GM15510 (cell line): Measurements from ENCODE around the gene USP43.

Experiments
- POLR2A ChIP-seq: IDR thresholded peaks from 3 replicates; pipeline ENCODE4 v1.6.1; 2011; ENCODE audit warnings: borderline replicate concordance; ENCODE audit not compliant: insufficient read length; ENCODE audit errors: extremely low read depth

The USP43 gene, protein sequence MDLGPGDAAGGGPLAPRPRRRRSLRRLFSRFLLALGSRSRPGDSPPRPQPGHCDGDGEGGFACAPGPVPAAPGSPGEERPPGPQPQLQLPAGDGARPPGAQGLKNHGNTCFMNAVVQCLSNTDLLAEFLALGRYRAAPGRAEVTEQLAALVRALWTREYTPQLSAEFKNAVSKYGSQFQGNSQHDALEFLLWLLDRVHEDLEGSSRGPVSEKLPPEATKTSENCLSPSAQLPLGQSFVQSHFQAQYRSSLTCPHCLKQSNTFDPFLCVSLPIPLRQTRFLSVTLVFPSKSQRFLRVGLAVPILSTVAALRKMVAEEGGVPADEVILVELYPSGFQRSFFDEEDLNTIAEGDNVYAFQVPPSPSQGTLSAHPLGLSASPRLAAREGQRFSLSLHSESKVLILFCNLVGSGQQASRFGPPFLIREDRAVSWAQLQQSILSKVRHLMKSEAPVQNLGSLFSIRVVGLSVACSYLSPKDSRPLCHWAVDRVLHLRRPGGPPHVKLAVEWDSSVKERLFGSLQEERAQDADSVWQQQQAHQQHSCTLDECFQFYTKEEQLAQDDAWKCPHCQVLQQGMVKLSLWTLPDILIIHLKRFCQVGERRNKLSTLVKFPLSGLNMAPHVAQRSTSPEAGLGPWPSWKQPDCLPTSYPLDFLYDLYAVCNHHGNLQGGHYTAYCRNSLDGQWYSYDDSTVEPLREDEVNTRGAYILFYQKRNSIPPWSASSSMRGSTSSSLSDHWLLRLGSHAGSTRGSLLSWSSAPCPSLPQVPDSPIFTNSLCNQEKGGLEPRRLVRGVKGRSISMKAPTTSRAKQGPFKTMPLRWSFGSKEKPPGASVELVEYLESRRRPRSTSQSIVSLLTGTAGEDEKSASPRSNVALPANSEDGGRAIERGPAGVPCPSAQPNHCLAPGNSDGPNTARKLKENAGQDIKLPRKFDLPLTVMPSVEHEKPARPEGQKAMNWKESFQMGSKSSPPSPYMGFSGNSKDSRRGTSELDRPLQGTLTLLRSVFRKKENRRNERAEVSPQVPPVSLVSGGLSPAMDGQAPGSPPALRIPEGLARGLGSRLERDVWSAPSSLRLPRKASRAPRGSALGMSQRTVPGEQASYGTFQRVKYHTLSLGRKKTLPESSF

DNA sequence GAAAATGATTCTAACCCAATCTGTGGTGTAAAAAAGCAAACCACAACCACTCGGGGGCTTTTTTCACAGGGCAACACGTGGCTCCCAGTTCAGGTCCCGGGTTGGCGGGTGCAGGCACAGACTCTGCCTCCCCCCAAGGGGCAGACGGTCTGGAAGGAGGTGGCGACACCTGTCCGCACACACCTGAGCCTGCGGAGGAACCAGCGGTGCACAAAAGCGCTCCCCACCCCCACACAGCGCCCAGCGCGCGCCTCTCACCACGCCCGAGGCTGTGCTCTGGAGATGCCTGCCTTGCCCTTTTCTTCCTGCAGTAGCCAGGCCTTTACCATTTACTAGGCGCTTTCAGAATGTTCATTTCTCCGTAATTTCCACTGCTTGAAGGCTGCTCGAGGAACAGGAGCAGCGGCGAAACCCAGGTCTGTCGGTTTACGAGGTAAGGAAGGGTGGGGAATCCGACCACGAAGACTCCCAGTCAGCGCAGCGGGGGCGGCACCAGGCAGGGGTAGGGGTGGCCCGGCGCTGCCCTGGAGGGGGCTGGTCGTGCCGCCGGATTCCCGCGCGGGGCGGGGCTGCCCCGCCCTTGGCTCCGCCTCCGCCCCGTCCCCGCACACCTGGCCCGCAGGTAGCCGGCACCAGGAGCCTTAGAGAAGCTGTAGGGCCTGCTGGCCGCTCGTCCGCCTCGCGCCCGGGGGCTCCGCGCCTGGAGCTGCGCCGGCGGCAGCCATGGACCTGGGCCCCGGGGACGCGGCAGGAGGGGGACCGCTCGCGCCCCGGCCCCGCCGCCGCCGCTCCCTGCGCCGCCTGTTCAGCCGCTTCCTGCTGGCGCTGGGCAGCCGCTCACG, at the start of gene USP43:
TSS of gene USP43 (plus strand) at position 608 of the 842 bp plus-strand sequence. CDS start at position 724, 116 bp downstream.
- TF ChIP-seq POLR2A, result no peak

DNA sequence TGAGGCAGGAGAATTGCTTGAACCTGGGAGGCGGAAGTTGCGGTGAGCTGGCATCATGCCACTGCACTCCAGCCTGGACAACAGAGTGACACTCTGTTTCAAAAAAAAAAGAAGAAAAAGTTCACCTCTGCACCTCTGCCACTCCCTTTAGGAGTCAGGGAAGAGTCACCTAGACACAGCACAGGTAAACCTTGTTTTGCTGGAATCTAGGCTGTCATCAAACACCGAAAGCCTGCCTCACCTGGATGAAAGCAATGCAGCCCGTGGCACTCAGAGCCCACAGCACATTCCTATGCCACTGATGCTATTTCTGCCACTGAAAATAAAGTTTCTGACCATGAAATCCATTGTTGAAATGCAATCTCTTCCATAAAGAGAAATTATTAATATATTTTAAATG, 46.7 kb upstream of the USP43 start:
- TF ChIP-seq POLR2A, result no peak

DNA sequence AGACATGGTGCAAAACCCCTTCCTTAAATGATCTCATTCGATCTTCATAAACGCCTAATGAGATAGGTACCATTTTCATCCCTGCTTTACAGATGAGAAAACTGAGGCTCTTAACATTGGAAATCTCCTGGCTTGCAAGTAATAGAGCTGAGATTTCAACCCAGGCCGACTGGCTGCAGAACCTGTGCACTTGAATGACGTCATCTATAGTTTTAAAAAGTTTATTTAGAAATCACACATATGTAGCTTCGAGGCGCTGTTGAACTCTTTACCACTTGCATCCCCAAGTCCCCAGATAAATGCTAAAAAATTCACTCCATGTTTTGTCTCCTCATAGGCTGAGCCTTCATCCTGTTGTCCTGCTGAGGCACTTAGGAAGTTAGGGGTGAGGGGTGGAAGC, 38.9 kb upstream of the USP43 start:
- TF ChIP-seq POLR2A, result no peak

DNA sequence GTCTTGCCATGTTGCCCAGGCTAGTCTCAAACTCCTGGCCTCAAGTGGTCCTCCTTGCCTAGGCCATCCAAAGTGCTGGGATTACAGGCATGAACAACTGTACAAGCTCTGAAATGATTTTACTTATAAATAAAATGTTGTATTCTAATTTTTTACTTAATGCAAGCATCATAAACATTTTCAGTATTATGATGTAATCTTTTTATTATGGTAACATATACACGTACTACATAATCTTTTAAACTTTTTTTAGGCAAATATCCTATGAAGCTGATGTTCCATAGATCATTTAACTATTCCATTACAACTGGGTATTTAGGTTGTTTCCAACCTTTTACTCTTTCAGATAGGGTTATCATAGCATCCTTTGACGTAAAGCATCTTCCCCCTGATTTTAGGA, 33.8 kb upstream of the USP43 start:
- no peak for TF ChIP-seq POLR2A

DNA sequence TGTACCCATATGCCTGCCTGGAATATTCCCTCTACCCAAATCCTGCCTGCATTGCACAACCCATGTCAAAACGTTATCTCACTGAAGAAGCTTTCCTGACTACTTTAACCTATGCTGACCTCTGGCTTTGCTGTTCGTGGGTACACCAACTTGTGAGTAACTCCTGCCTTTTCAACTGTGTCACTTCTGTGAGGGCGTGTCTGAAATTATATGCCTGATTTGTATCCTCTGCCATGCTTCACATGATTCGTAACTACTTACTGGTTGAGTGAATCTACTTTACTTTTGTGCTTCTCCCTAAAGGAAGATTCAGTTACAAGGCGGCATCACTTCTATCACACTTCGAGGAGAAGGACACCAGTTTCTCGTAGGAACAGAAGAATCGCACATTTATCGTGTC, 33.3 kb upstream of the USP43 start:
- TF ChIP-seq POLR2A, result no peak

DNA sequence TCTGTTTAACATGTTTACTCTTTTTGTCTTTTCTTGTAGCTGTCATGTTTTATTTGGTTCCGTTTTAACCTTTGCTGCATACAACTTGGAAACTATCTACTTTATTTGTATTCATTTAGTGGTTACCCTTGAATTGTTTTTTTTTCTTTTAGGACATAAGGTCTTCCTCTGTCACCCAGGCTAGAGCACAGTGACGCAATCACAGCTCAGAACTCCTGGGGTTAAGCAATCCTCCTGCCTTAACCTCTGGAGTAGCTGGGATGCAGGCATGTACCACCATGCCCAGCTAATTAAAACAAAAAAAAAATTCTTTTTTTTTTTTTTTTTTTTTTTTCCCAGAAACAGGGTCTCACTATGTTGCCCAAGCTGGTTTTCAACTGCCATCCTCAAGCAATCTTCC, 29.8 kb upstream of the USP43 start:
- no peak for TF ChIP-seq POLR2A

DNA sequence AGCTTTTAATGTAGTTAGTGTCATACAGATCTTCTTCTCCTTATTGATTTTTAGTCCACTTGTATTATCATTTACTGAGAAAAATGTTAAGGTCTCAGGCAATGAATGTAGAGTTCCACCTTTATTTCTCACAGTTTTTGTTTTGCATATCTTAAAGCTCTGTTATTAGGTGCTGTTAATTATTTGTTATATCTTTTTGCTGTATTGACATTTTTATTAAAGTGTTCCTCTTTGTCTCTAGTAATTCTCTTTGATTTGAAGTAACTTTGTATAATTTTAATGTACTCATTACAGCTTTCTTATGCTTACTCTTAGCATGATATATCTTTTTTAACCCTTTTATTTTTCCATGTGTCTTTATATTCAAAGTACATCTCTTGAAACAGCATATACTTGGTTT, 22.4 kb upstream of the USP43 start:
- no peak for TF ChIP-seq POLR2A

DNA sequence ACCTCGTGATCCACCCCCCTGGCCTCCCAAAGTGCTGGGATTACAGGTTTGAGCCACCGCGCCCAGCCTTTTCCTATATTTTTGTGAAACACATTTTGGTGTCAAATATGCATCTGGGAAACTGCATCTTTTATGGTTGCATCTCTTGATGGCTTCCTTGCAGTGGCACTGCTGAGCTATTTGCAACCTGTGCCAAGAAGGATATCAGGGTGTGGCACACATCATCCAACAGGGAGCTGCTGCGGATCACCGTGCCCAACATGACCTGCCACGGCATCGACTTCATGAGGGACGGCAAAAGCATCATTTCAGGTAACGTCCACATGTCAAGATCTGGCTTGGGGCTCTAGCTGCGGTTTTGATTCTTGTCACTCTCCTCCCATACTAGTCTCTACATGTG, 16.8 kb upstream of the USP43 start:
- no peak for TF ChIP-seq POLR2A

DNA sequence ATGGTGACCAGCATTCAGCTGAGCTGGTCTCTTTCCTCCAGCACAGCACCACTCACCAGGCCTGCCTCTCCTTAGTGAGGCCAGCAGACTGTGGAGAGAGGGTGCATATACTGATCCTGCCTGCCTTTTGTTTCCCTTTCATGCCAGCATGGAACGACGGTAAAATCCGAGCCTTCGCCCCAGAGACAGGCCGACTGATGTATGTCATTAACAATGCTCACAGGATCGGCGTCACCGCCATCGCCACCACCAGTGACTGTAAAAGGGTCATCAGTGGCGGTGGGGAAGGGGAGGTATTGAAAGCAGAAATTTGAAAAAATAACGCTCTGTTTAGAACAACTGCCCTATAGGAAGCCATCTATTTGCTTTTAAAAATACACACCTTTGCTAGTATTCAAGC, 12.6 kb upstream of the USP43 start:
- TF ChIP-seq POLR2A, result no peak

DNA sequence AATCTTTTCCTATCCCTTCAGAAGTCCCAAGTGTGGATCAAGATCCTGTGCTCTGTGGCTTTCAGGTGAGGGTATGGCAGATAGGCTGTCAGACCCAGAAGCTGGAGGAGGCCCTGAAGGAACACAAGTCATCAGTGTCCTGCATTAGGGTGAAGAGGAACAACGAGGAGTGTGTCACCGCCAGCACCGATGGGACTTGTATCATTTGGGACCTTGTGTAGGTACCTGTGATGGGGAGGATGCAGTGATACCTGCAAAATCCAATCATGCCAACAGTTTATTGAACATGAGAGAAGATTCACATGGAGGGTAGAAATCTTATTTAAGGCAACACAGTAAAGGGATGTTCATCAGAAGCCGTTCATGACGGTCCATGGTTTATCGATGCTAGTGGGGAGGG, 10.0 kb upstream of the USP43 start:
- TF ChIP-seq POLR2A, result no peak

DNA sequence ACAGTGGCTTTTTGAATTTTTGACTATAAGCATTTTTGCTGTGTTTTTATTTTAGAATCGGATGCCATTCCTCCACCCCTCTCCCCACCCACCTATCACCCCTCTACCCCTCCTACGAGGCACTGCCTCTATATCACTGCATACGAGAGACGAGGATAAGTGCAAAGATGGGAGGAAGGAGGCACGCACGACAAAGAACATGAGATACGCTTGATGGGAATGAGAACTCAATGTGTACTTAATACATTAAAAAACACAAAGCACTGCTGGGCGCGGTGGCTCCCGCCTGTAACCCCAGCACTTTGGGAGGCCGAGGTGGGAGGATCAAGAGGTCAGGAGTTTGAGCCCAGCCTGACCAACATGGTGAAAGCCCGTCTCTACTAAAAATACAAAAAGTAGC, 8.8 kb upstream of the USP43 start:
- TF ChIP-seq POLR2A, result no peak

DNA sequence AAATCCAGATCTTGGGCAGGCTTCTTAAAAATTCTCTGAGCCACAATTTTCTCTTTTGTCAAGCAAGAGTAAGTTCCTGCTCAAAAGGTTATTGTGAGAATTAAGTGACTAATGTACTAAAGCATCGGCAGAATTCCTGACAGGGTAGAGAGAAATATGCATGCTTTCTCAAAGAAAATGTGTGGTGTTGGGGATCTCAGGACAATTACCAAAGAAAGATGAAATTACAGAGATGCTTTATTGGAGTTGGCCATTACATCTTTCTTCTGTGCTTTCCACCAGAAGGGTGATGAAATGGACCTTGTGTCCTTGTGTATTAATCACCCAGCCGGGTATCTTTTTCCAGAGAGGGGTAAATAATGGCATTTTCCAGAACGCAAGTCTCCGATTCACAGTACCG, 1.7 kb upstream of the USP43 start:
- no peak for TF ChIP-seq POLR2A

DNA sequence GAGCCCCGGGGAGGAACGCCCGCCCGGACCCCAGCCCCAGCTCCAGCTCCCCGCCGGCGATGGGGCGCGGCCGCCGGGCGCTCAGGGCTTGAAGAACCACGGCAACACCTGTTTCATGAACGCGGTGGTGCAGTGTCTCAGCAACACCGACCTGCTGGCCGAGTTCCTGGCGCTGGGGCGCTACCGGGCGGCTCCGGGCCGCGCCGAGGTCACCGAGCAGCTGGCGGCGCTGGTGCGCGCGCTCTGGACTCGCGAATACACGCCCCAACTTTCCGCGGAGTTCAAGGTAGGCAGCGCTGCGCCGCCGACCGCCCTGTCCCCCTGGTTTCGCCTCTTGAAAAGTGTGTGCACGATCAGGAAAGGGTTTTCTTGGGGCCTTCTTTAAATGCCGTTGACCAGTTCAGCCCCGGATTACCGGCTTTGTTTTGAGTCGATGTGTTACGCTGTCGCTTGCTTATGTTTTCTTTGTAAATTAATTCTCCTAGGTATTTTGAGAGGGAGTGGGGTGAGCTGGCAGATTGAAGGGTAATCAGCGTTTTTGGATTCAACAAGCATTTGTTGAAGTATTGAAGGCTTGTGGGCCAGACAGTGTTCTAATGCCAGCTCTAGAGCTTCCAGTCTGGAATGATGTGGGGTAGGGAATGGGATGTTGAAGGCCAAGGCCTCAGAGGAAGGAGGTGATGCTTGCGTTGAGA, 681 bp downstream of the USP43 start:
- no peak for TF ChIP-seq POLR2A

DNA sequence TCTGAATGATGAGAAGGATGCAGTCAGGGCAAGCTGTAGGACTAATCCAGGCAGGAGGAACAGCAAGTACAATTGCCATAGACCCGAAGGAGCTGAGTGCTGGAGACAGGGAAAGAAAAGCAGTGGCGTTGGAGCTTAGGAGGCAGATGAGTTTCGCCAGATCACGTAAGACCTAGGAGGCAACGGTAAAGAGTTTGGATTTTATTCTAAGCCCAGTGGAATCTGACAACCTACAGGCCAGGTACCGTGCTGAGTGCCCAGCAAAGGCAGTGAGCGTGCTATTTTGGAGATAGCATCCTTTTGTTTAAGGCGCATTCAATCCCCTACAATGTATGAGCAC, 1.2 kb downstream of the USP43 start:
- no peak for TF ChIP-seq POLR2A
